GM18951 (cell line): ENCODE results near the gene GNG4.
"Not testable (repeated sequence)": the region's sequence is repeated elsewhere in the genome, so short reads cannot be mapped to it uniquely, and the experiment has no call there.

Source experiments
- POLR2A ChIP-seq: IDR thresholded peaks from 4 replicates; pipeline ENCODE4 v1.6.1; 2011; ENCODE audit warnings: mild to moderate bottlenecking; ENCODE audit not compliant: insufficient read length, insufficient read depth; ENCODE audit errors: extremely low read depth
- in situ Hi-C: fragments of 300-500 bp; cut with MboI; formaldehyde crosslinking; loops from one replicate; pipeline ENCODE4 v1.12.0; 2022; ENCODE audit warnings: low sequenced_read_pairs, mixed read lengths, inconsistent platforms; ENCODE audit not compliant: unreplicated experiment

Gene GNG4

GRCh38 chr1:235625831-235626230 lies 23.8 kb downstream of the GNG4 start:
- no peak for TF ChIP-seq POLR2A
- in situ Hi-C loops, result no loop called here

GRCh38 chr1:235625340-235625739 lies 24.2 kb downstream of the GNG4 start:
- TF ChIP-seq POLR2A, result no peak

GRCh38 chr1:235624721-235625333 lies 24.8 kb downstream of the GNG4 start:
- no peak for TF ChIP-seq POLR2A
- in situ Hi-C loops, result no loop called here

More at GRCh38 chr1:235625340-235625739, 24.2 kb downstream of the GNG4 start:
- in situ Hi-C loops, result no loop called here

GRCh38 chr1:235622936-235623779 lies 26.4 kb downstream of the GNG4 start:
- no peak for TF ChIP-seq POLR2A
- in situ Hi-C loops, result no loop called here

GRCh38 chr1:235619149-235619548 lies 30.4 kb downstream of the GNG4 start:
- in situ Hi-C loops, result not testable (repeated sequence)

- TF ChIP-seq POLR2A, result no peak
- in situ Hi-C loops, result no loop called here
Observed at GRCh38 chr1:235617808-235618207, 31.8 kb downstream of the GNG4 start.

- in situ Hi-C loops, result no loop called here
- no peak for TF ChIP-seq POLR2A
Observed at GRCh38 chr1:235617140-235617539, 32.4 kb downstream of the GNG4 start.

- TF ChIP-seq POLR2A, result no peak
- in situ Hi-C loops, result no loop called here
Observed at GRCh38 chr1:235614442-235614954, 35.1 kb downstream of the GNG4 start.

- in situ Hi-C loops, result no loop called here
- TF ChIP-seq POLR2A, result no peak
Observed at GRCh38 chr1:235613602-235614001, 36.0 kb downstream of the GNG4 start.

- in situ Hi-C loops, result no loop called here
- no peak for TF ChIP-seq POLR2A
Observed at GRCh38 chr1:235612761-235613160, 36.8 kb downstream of the GNG4 start.

- TF ChIP-seq POLR2A, result no peak
- in situ Hi-C loops, result no loop called here
Observed at GRCh38 chr1:235610157-235610556, 39.4 kb downstream of the GNG4 start.

- in situ Hi-C loops, result no loop called here
- TF ChIP-seq POLR2A, result no peak
Observed at GRCh38 chr1:235608278-235608677, 41.3 kb downstream of the GNG4 start.

- in situ Hi-C loops, result no loop called here
- no peak for TF ChIP-seq POLR2A
Observed at GRCh38 chr1:235607284-235607683, 42.3 kb downstream of the GNG4 start.

- TF ChIP-seq POLR2A, result no peak
- in situ Hi-C loops, result no loop called here
Observed at GRCh38 chr1:235601104-235601503, 48.5 kb downstream of the GNG4 start.

GRCh38 chr1:235599536-235599935 lies 50.0 kb downstream of the GNG4 start:
- in situ Hi-C loops, result no loop called here
- no peak for TF ChIP-seq POLR2A
